H1 (cell line): ENCODE measurements around the gene COL6A1. TPM values are rescaled to one million over a fixed set of nuclear protein-coding genes. Genes with fewer than 3 reads are reported as not detected.

Experiments
- HDAC6 ChIP-seq: IDR thresholded peaks from one replicate; pipeline ENCODE4 v1.7.1; 2012; ENCODE audit warnings: low read depth, mild to moderate bottlenecking, inconsistent platforms, low read length, moderate library complexity
- KDM4A ChIP-seq: IDR thresholded peaks from one replicate; pipeline ENCODE4 v1.7.1; 2012; ENCODE audit warnings: low read depth, mild to moderate bottlenecking, moderate library complexity, low read length, inconsistent platforms; ENCODE audit not compliant: severe bottlenecking
- POLR2AphosphoS5 ChIP-seq: IDR thresholded peaks from 2 replicates; pipeline ENCODE4 v1.6.1; 2011; ENCODE audit warnings: low read depth, low read length
- RXRA ChIP-seq: IDR thresholded peaks from 2 replicates; pipeline ENCODE4 v1.6.1; 2011; ENCODE audit warnings: low read depth, mild to moderate bottlenecking, low read length, moderate library complexity; ENCODE audit not compliant: insufficient read depth
- SIN3A ChIP-seq, 2 experiments: IDR thresholded peaks in 1 of 2; conservative IDR thresholded peaks in 1 of 2; 2 replicates each; pipeline ENCODE4 v1.6.1; 2011 to 2012; ENCODE audit warnings: low read length in 2 of 2, improper control_type of control experiment in 1 of 2, low read depth in 1 of 2, mild to moderate bottlenecking in 1 of 2
- polyA plus RNA-seq, 7 experiments: library from polyadenylated mRNA; depleted of rRNA in 3 of 7; stranded (reverse) in 5 of 7; unstranded in 2 of 7; fragments of >200 nt in 5 of 7; fragments of 200-250 nt in 2 of 7; gene quantifications; 1 replicate in 5 of 7; 2 replicates in 1 of 7; 4 replicates in 1 of 7; pipeline versions ENCODE4 v1.2.1 to v1.2.3, GENCODE V29; 2011 to 2013; ENCODE audit warnings: missing spikeins in 2 of 7, mixed read lengths in 2 of 7
- total RNA-seq: library from RNA; stranded (reverse); fragmentation: NEBNext Ultra II Directional; extraction: Animal tissue kit (Norgen Biotek cat#: 25700); gene quantifications from 2 replicates; pipeline ENCODE4 v1.2.1, GENCODE V29; 2021
- TF ChIP-seq, protein P1 (sequence below): IDR thresholded peaks from 2 replicates; pipeline ENCODE4 v1.6.1; 2011; ENCODE audit warnings: low read length, improper control_type of control experiment
- TF ChIP-seq, protein P2 (sequence below), 3 experiments: IDR thresholded peaks; 1 replicate in 2 of 3; 2 replicates in 1 of 3; pipeline versions ENCODE4 v1.5.1 to v1.6.1; 2011; ENCODE audit warnings: low read length in 3 of 3, mild to moderate bottlenecking in 3 of 3, inconsistent platforms in 2 of 3, low read depth in 1 of 3, moderate library complexity in 1 of 3; ENCODE audit not compliant: insufficient read depth in 1 of 3; ENCODE audit errors: control extremely low read depth in 1 of 3
- TF ChIP-seq, protein P3 (sequence below): IDR thresholded peaks from 2 replicates; pipeline ENCODE4 v1.6.1; 2012; ENCODE audit warnings: low read length, inconsistent platforms

The COL6A1 gene
- total and polyA plus RNA-seq, 2 of the 8 experiments (the other 6 are each of a cell fraction or from before 2014, with no cell fraction given): 100 to 115 TPM

DNA sequence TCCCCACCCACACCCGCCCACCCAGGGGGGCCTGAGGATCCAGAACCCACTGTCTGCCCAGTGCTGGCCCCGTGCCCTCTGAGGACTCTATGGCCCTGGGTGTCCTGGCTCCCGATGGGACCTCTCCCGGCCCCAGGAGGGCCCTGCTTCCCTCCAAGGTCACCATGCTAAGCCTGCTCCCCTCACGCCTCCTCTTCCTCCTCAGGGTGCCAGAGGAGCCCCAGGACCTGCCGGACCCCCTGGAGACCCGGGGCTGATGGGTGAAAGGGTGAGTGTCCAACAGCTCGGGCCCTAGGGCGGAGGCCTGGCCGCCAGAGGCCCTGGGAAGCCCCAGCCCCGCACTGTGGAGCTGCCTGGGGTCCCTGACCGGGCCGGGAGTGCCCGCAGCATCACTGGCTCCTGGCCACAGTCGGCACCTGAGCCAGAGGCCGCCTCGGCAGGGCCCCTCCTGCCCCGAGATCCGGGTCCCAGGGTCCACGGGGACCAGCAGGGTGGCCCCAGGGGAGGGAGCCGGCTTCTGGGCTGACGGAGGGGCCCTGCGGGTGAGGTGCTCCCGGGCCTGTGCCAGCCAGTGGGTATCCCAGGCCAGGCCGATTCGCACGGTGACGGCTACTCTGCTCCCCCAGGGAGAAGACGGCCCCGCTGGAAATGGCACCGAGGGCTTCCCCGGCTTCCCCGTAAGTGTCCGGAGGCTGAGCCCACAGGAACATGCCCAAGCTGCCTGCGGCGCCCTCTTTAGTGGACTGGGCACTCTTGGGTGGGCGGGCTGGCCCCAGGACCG is 16.1 kb downstream of the COL6A1 start (continued):
- no peak for TF ChIP-seq POLR2AphosphoS5
- TF ChIP-seq, protein P1, sequence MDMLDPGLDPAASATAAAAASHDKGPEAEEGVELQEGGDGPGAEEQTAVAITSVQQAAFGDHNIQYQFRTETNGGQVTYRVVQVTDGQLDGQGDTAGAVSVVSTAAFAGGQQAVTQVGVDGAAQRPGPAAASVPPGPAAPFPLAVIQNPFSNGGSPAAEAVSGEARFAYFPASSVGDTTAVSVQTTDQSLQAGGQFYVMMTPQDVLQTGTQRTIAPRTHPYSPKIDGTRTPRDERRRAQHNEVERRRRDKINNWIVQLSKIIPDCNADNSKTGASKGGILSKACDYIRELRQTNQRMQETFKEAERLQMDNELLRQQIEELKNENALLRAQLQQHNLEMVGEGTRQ: no peak
- TF ChIP-seq, protein P2, sequence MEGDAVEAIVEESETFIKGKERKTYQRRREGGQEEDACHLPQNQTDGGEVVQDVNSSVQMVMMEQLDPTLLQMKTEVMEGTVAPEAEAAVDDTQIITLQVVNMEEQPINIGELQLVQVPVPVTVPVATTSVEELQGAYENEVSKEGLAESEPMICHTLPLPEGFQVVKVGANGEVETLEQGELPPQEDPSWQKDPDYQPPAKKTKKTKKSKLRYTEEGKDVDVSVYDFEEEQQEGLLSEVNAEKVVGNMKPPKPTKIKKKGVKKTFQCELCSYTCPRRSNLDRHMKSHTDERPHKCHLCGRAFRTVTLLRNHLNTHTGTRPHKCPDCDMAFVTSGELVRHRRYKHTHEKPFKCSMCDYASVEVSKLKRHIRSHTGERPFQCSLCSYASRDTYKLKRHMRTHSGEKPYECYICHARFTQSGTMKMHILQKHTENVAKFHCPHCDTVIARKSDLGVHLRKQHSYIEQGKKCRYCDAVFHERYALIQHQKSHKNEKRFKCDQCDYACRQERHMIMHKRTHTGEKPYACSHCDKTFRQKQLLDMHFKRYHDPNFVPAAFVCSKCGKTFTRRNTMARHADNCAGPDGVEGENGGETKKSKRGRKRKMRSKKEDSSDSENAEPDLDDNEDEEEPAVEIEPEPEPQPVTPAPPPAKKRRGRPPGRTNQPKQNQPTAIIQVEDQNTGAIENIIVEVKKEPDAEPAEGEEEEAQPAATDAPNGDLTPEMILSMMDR (IDR thresholded peaks at IDR 0.05; ENCODE audit: control extremely low read depth in 1 of 3, insufficient read depth in 1 of 3, low read depth in 1 of 3, low read length in 3 of 3): no peak
- TF ChIP-seq KDM4A: no peak
- TF ChIP-seq SIN3A (conservative IDR thresholded peaks at IDR 0.05 in 1 of 2, IDR thresholded peaks at IDR 0.05 in 1 of 2; ENCODE audit: low read depth in 1 of 2, low read length in 2 of 2): no peak
- no peak for TF ChIP-seq HDAC6
- no peak for TF ChIP-seq RXRA
- TF ChIP-seq, protein P3, sequence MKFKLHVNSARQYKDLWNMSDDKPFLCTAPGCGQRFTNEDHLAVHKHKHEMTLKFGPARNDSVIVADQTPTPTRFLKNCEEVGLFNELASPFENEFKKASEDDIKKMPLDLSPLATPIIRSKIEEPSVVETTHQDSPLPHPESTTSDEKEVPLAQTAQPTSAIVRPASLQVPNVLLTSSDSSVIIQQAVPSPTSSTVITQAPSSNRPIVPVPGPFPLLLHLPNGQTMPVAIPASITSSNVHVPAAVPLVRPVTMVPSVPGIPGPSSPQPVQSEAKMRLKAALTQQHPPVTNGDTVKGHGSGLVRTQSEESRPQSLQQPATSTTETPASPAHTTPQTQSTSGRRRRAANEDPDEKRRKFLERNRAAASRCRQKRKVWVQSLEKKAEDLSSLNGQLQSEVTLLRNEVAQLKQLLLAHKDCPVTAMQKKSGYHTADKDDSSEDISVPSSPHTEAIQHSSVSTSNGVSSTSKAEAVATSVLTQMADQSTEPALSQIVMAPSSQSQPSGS: no peak
